DND-41 (cell line): ENCODE data around the gene SYNE4.

Source experiments
- EZH2 ChIP-seq: IDR thresholded peaks from 3 replicates; pipeline ENCODE4 v1.6.1; 2012; ENCODE audit warnings: borderline replicate concordance, low read depth, mild to moderate bottlenecking, moderate library complexity, low read length, inconsistent platforms; ENCODE audit not compliant: severe bottlenecking
- TF ChIP-seq, protein P1 (sequence below): IDR thresholded peaks from 2 replicates; pipeline ENCODE4 v1.5.1; 2012; ENCODE audit warnings: borderline replicate concordance, low read length, moderate library complexity, mild to moderate bottlenecking; ENCODE audit not compliant: poor library complexity, severe bottlenecking; ENCODE audit errors: extremely low read depth

DNA sequence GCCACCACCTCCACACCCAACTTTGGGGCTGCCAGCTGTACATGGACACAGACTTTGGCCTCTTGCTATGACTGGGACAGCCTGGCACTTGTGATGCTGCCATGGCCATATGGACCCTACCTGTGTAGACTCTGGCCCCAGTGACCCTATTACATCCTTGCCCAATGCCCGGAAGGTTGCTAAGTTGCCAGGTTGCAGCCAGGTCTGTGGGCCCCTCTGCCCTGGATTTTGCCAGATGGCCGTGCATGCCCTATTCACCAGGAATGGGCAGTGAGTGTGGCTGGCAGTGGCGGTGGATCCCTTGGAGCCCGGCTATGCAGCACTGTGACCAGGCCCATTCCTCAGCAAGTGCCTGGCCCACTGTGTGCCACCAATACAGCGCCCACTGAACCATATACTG, 22.5 kb downstream of the SYNE4 start:
- TF ChIP-seq, protein P1, sequence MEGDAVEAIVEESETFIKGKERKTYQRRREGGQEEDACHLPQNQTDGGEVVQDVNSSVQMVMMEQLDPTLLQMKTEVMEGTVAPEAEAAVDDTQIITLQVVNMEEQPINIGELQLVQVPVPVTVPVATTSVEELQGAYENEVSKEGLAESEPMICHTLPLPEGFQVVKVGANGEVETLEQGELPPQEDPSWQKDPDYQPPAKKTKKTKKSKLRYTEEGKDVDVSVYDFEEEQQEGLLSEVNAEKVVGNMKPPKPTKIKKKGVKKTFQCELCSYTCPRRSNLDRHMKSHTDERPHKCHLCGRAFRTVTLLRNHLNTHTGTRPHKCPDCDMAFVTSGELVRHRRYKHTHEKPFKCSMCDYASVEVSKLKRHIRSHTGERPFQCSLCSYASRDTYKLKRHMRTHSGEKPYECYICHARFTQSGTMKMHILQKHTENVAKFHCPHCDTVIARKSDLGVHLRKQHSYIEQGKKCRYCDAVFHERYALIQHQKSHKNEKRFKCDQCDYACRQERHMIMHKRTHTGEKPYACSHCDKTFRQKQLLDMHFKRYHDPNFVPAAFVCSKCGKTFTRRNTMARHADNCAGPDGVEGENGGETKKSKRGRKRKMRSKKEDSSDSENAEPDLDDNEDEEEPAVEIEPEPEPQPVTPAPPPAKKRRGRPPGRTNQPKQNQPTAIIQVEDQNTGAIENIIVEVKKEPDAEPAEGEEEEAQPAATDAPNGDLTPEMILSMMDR, result no peak
- no peak for TF ChIP-seq EZH2
